HUES48 (cell line): ENCODE data around the gene BDH2.

Source experiments
- H3K27ac ChIP-seq: one replicate; pipeline ENCODE4 v1.7.0; 2013; ENCODE audit warnings: low read depth, low read length, inconsistent platforms
- H3K27me3 ChIP-seq: 2 replicates; pipeline ENCODE4 v1.6.1; 2013; ENCODE audit warnings: mild to moderate bottlenecking, low read length; ENCODE audit not compliant: control insufficient read depth, insufficient read depth
- H3K36me3 ChIP-seq: 2 replicates; pipeline ENCODE4 v1.6.1; 2013; ENCODE audit warnings: low read length; ENCODE audit not compliant: control insufficient read depth, insufficient read depth
- H3K4me1 ChIP-seq: 2 replicates; pipeline ENCODE4 v1.6.1; 2013; ENCODE audit warnings: mild to moderate bottlenecking, low read length; ENCODE audit not compliant: control insufficient read depth, insufficient read depth
- H3K4me3 ChIP-seq: 2 replicates; pipeline ENCODE4 v1.5.1; 2013; ENCODE audit warnings: mild to moderate bottlenecking, low read depth, low read length
- H3K9ac ChIP-seq: 2 replicates; pipeline ENCODE4 v1.6.1; 2013; ENCODE audit warnings: mild to moderate bottlenecking, low read depth, low read length, moderate library complexity
- H3K9me3 ChIP-seq: 2 replicates; pipeline ENCODE4 v1.6.1; 2013; ENCODE audit warnings: low read length; ENCODE audit not compliant: control insufficient read depth, insufficient read depth

Gene BDH2

DNA sequence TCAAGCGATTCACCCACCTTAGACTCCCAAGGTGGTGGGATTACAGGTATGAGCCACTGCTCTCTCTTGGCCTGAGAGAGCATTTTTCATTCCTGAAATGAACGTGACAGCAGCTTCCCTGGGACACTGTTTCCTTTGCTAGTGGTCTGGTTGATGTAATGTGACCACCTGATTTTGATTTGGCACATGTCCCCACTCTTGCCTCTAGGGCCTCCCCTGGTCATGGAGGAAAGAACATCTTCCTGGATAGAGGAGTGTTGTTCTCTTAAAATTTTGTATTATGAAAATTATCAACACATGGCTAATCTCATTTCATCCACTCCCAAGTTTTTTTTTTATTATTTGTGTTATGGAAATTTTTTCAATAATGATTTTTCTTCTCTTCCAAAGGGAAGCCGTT is 46.9 kb downstream of the BDH2 start:
- H3K27ac ChIP-seq = no peak overlapping the region
- H3K4me3 ChIP-seq = no peak overlapping the region
- no peaks in the 10 kb centered on the region for H3K9me3 ChIP-seq
- no peaks in the 10 kb centered on the region for H3K36me3 ChIP-seq
- no peaks in the 10 kb centered on the region for H3K27me3 ChIP-seq
- H3K9ac ChIP-seq = no peak overlapping the region
- H3K4me1 ChIP-seq = no peaks in the 10 kb centered on the region

DNA sequence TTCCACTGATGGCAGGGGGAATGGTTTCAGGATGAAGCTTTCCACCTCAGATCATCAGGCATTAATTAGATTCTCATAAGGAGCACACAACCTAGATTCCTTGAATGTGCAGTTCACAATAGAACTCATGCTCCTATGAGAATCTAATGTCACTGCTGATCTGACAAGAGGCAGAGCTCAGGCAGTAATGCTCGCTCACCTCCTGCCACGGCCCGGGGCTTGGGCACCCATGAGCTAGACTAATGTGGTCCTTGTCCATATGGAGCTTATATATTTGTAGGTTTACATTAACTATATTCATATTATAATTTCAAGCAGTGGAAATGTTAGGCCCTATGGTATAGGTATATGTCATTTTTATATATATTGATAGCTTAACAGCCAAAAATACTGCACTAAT is 47.5 kb downstream of the BDH2 start:
- H3K4me1 ChIP-seq = no peaks in the 10 kb centered on the region
- H3K4me3 ChIP-seq = no peak overlapping the region
- H3K36me3 ChIP-seq = no peaks in the 10 kb centered on the region
- H3K27me3 ChIP-seq = no peaks in the 10 kb centered on the region
- no peaks in the 10 kb centered on the region for H3K9me3 ChIP-seq
- H3K27ac ChIP-seq = no peak overlapping the region
- H3K9ac ChIP-seq = no peak overlapping the region

DNA sequence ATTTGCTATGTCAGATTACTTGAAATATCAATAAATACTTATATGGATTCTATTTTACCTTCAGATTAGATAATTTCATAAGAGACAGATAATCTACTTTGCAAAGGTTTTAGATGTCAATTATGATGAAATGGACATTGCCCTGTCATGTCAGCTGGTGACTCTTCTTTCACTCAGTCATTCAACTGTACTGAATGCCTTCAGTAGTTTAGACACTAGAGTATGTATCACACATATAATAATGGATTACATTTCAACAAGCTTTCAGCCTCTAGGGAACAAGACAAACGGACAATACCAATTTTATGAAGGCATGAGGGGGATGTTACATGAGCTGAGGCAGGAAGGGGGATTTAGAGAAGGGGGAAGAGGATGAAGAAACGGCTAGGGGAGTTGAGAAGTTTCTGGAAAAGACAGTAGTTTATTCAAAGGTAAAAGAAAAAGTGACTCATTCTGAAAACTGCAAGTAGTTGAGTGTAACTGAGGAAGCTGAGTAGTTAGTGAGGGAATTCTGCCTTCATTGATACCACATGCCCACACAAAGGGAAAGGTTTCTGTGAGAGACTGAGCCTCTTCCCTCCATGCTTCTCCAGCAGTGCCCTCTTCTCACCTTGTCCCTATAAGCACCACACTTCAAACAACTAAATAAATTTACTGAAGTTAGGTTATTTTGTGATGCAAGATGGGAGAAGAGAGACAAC is 48.7 kb downstream of the BDH2 start:
- no peaks in the 10 kb centered on the region for H3K9me3 ChIP-seq
- H3K9ac ChIP-seq = no peak overlapping the region

DNA sequence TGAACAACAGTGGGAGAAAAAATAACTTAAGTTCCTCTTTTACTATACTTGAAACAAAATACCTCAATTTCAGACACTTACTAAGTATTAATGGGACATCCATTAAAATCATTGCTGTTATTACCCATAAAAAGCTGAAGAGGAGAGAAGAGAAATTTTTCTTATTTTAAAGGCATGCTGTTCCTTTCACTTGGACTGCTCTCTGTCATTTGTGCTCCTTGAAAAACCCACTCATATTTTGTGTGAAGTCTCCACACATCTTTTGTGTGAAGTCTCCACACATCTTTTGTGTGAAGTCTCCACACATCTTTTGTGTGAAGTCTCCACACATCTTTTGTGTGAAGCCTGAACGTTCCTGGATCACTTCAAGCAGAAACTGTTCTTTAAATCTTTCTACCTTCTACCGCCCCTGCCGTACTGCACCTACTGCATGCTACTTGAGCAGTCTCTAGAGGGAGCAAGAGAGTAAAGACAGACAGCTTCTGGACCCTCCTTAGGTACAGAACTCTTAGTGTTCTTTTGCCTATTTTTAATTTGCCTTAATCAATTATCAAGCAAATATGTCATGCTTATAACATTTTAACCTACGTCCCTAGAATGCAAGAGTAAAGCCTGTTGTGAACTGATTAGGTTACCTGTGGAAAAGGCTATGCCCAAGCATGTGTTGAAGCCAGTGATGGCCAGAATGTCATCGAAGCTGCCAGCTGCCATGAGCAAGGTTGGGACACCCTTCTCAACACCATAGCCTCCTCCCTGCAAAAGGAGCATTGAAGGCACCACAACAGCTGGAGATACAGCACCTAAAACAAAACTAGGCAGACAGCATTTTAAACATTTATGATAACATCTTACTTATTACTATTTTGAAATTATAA is 53.0 kb downstream of the BDH2 start:
- Histone ChIP-seq H3K4me1 (no peaks in the 10 kb centered on the region), H3K4me3 (no peak overlapping the region), H3K9ac (no peak overlapping the region), H3K27me3 (no peaks in the 10 kb centered on the region), H3K9me3 (no peaks in the 10 kb centered on the region), H3K27ac (no peak overlapping the region), H3K36me3 (no peaks in the 10 kb centered on the region)

More for the DNA sequence above, 48.7 kb downstream of the BDH2 start:
- no peak overlapping the region for H3K27ac ChIP-seq
- H3K4me3 ChIP-seq = no peak overlapping the region
- no peaks in the 10 kb centered on the region for H3K27me3 ChIP-seq
- H3K36me3 ChIP-seq = no peaks in the 10 kb centered on the region
- H3K4me1 ChIP-seq = no peaks in the 10 kb centered on the region

GRCh38 chr4:103044183-103044582 is 55.5 kb downstream of the BDH2 start:
- Histone ChIP-seq H3K4me1 (no peaks in the 10 kb centered on the region), H3K36me3 (no peaks in the 10 kb centered on the region)

DNA sequence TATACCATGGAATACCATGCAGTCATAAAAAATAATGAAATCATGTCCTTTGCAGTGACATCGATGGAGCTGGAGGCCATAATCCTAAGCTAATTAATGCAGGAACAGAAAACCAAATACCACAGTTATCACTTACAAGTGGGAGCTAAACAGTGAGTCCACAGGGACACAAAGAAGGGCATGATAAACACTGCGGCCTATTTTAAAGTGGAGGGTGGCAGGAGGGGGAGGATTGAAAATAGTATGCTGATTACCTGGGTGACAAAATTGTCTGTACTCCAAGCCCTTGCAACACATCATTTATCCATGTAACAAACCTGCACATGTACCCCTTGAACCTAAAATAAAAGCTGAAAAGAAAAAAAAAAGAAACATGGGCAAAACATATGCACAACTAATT is 63.5 kb downstream of the BDH2 start:
- H3K36me3 ChIP-seq = no peaks in the 10 kb centered on the region

More at GRCh38 chr4:103044183-103044582, 55.5 kb downstream of the BDH2 start:
- Histone ChIP-seq H3K9ac (no peak overlapping the region), H3K27ac (no peak overlapping the region), H3K4me3 (no peak overlapping the region), H3K27me3 (no peaks in the 10 kb centered on the region), H3K9me3 (no peaks in the 10 kb centered on the region)

DNA sequence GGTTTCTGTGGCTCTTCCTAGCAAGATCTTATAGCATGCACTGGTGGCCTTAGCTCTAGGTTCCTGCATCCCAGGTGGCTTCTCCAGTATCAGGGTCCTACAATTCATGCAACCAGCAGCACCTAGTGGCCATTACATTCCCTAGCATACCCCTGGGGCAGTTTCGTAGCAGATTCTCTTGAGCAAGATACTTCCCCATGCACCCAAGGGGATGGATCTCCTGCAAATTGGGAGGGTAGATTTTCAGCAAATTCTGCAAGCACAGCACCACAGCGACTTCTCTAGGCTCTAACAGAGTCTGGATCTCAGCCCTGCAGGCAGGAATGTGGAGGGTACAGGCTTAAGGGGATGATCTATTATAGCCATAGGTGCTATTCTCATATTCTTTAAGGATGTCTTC is 67.1 kb downstream of the BDH2 start:
- H3K36me3 ChIP-seq = no peaks in the 10 kb centered on the region
- H3K9me3 ChIP-seq = no peaks in the 10 kb centered on the region
- no peak overlapping the region for H3K4me3 ChIP-seq
- no peaks in the 10 kb centered on the region for H3K27me3 ChIP-seq
- H3K27ac ChIP-seq = no peak overlapping the region
- H3K4me1 ChIP-seq = no peaks in the 10 kb centered on the region
- no peak overlapping the region for H3K9ac ChIP-seq

More for the DNA sequence above, 63.5 kb downstream of the BDH2 start:
- no peaks in the 10 kb centered on the region for H3K27me3 ChIP-seq
- H3K9me3 ChIP-seq = no peaks in the 10 kb centered on the region
- no peaks in the 10 kb centered on the region for H3K4me1 ChIP-seq
- no peak overlapping the region for H3K9ac ChIP-seq
- H3K4me3 ChIP-seq = no peak overlapping the region
- H3K27ac ChIP-seq = no peak overlapping the region

- Histone ChIP-seq H3K4me3 (no peak overlapping the region), H3K9ac (no peak overlapping the region), H3K27me3 (no peaks in the 10 kb centered on the region), H3K36me3 (no peaks in the 10 kb centered on the region), H3K9me3 (no peaks in the 10 kb centered on the region), H3K4me1 (no peaks in the 10 kb centered on the region), H3K27ac (no peak overlapping the region)
Observed at GRCh38 chr4:103030791-103031190, 68.8 kb downstream of the BDH2 start.

- Histone ChIP-seq H3K27me3 (no peaks in the 10 kb centered on the region), H3K4me1 (no peaks in the 10 kb centered on the region), H3K27ac (no peak overlapping the region), H3K4me3 (no peak overlapping the region), H3K36me3 (no peaks in the 10 kb centered on the region), H3K9me3 (no peaks in the 10 kb centered on the region), H3K9ac (no peak overlapping the region)
Observed at GRCh38 chr4:103029300-103029699, 70.3 kb downstream of the BDH2 start.
